GM12878 (cell line): ENCODE results near the gene ZNF628. TPM values are rescaled to one million over a fixed set of nuclear protein-coding genes. Genes with fewer than 3 reads are reported as not detected.
A peak's percentile ranks its signal among the peaks of the same experiment; 100 is the strongest.

ENCODE experiments used
- ATF7 ChIP-seq: fragments of 450-650 bp; IDR thresholded peaks from 2 replicates; pipeline ENCODE4 v1.6.1; 2016; ENCODE audit warnings: low read depth, mild to moderate bottlenecking
- BHLHE40 ChIP-seq, 2 experiments: fragments of 450-650 bp in 1 of 2; IDR thresholded peaks; 2 replicates each; pipeline ENCODE4 v1.6.1; 2011 to 2017; ENCODE audit warnings: low read depth in 2 of 2, borderline replicate concordance in 1 of 2, improper control_type of control experiment in 1 of 2, low read length in 1 of 2, mild to moderate bottlenecking in 1 of 2
- BMI1 ChIP-seq: fragments of 450-650 bp; IDR thresholded peaks from 2 replicates; pipeline ENCODE4 v1.6.1; 2016; ENCODE audit warnings: mild to moderate bottlenecking, moderate library complexity, borderline replicate concordance
- CBFB ChIP-seq: IDR thresholded peaks from 2 replicates; pipeline ENCODE4 v1.6.1; 2016; ENCODE audit warnings: antibody characterized with exemption, low read depth
- CBX5 ChIP-seq: sonication (generic); IDR thresholded peaks from 2 replicates; pipeline ENCODE4 v1.6.1; 2016; ENCODE audit warnings: low read depth, moderate library complexity, mild to moderate bottlenecking, inconsistent platforms
- E2F4 ChIP-seq: IDR thresholded peaks from 2 replicates; pipeline ENCODE4 v1.6.1; 2012; ENCODE audit warnings: low read depth, low read length, improper control_type of control experiment
- EED ChIP-seq: sonication (generic); IDR thresholded peaks from 2 replicates; pipeline ENCODE4 v1.6.1; 2016; ENCODE audit warnings: antibody characterized with exemption, low read depth
- IKZF2 ChIP-seq, 2 experiments: fragments of 450-650 bp; IDR thresholded peaks; 2 replicates each; pipeline ENCODE4 v1.6.1; 2017; ENCODE audit warnings: mild to moderate bottlenecking in 2 of 2, moderate library complexity in 2 of 2
- LARP7 ChIP-seq: fragments of 450-650 bp; IDR thresholded peaks from 2 replicates; pipeline ENCODE4 v1.6.1; 2017; ENCODE audit warnings: mild to moderate bottlenecking
- MAX ChIP-seq: IDR thresholded peaks from 2 replicates; pipeline ENCODE4 v1.6.1; 2012; ENCODE audit warnings: low read depth, low read length, improper control_type of control experiment
- MLLT1 ChIP-seq: fragments of 450-650 bp; IDR thresholded peaks from 2 replicates; pipeline ENCODE4 v1.6.1; 2016; ENCODE audit warnings: mild to moderate bottlenecking
- NFYA ChIP-seq: IDR thresholded peaks from 2 replicates; pipeline ENCODE4 v1.6.1; 2011; ENCODE audit warnings: low read depth, mild to moderate bottlenecking, low read length, improper control_type of control experiment, borderline replicate concordance
- NKRF ChIP-seq: fragments of 450-650 bp; conservative IDR thresholded peaks from 2 replicates; pipeline ENCODE4 v1.6.1; 2017; ENCODE audit warnings: mild to moderate bottlenecking, moderate library complexity
- NRF1 ChIP-seq: conservative IDR thresholded peaks from 2 replicates; pipeline ENCODE4 v1.6.1; 2011; ENCODE audit warnings: mild to moderate bottlenecking, low read depth, low read length, improper control_type of control experiment
- PML ChIP-seq: IDR thresholded peaks from 2 replicates; pipeline ENCODE4 v1.6.1; 2012; ENCODE audit warnings: low read length, inconsistent platforms
- POLR2AphosphoS5 ChIP-seq: IDR thresholded peaks from 2 replicates; pipeline ENCODE4 v1.6.1; 2011; ENCODE audit warnings: mild to moderate bottlenecking, low read length, inconsistent platforms
- RAD21 ChIP-seq: IDR thresholded peaks from 2 replicates; pipeline ENCODE4 v1.6.1; 2011; ENCODE audit warnings: mild to moderate bottlenecking, low read depth, low read length, moderate library complexity; ENCODE audit not compliant: insufficient read depth
- RB1 ChIP-seq: fragments of 450-650 bp; formaldehyde crosslinking; IDR thresholded peaks from 2 replicates; pipeline ENCODE4 v1.6.1; 2017; ENCODE audit warnings: mild to moderate bottlenecking, borderline replicate concordance
- RUNX3 ChIP-seq: IDR thresholded peaks from 2 replicates; pipeline ENCODE4 v1.6.1; 2012; ENCODE audit warnings: low read length, inconsistent platforms
- SIN3A ChIP-seq: IDR thresholded peaks from 2 replicates; pipeline ENCODE4 v1.6.1; 2012; ENCODE audit warnings: low read depth, low read length, improper control_type of control experiment
- SIX5 ChIP-seq: IDR thresholded peaks from 2 replicates; pipeline ENCODE4 v1.6.1; 2011; ENCODE audit warnings: mild to moderate bottlenecking, low read depth, low read length, moderate library complexity; ENCODE audit not compliant: severe bottlenecking
- SMAD5 ChIP-seq: IDR thresholded peaks from 2 replicates; pipeline ENCODE4 v1.6.1; 2016; ENCODE audit warnings: antibody characterized with exemption, low read depth
- SRF ChIP-seq, 2 experiments: IDR thresholded peaks; 2 replicates each; pipeline ENCODE4 v1.6.1; 2011; ENCODE audit warnings: low read depth in 2 of 2, low read length in 2 of 2, mild to moderate bottlenecking in 1 of 2, moderate library complexity in 1 of 2
- SUZ12 ChIP-seq: fragments of 200-600 bp; sonication (generic); IDR thresholded peaks from one replicate; pipeline ENCODE4 v1.6.1; 2018; ENCODE audit warnings: antibody characterized with exemption, mild to moderate bottlenecking; ENCODE audit not compliant: unreplicated experiment
- USF1 ChIP-seq: IDR thresholded peaks from 2 replicates; pipeline ENCODE4 v1.6.1; 2011; ENCODE audit warnings: borderline replicate concordance, low read depth, mild to moderate bottlenecking, moderate library complexity, mixed read lengths, low read length; ENCODE audit not compliant: insufficient read depth; ENCODE audit errors: extremely low read length
- ZNF384 ChIP-seq: IDR thresholded peaks from 2 replicates; pipeline ENCODE4 v1.6.1; 2012; ENCODE audit warnings: low read depth, mild to moderate bottlenecking, low read length, improper control_type of control experiment, borderline replicate concordance
- polyA plus RNA-seq, 11 experiments: library from polyadenylated mRNA; depleted of rRNA in 4 of 11; unstranded in 6 of 11; stranded (reverse) in 5 of 11; fragments of >200 nt; fragmentation: Nextera tagmentation in 4 of 11; fragmentation: Illumina TruSeq in 1 of 11; extraction: Ambion mirVana in 4 of 11; extraction: Trizol in 1 of 11; gene quantifications; 1 replicate in 1 of 11; 2 replicates in 10 of 11; pipeline versions ENCODE4 v1.2.1 to v1.2.3, GENCODE V29; 2011 to 2016; ENCODE audit warnings: inconsistent platforms in 2 of 11, missing spikeins in 2 of 11, low read depth in 1 of 11
- total RNA-seq, 4 experiments: library from RNA; depleted of rRNA in 3 of 4; stranded (reverse); fragments of >200 nt in 3 of 4; fragmentation: Illumina TruSeq in 1 of 4; extraction: Trizol in 1 of 4; gene quantifications; 2 replicates each; pipeline versions ENCODE4 v1.2.1 to v1.2.3, GENCODE V29; 2013 to 2021

Gene ZNF628
- total and polyA plus RNA-seq, 10 of the 15 experiments (the other 5 are each of a cell fraction or from before 2014, with no cell fraction given): 0.04 to 11.3 (median 1.6) TPM; not detected in 1

- TF ChIP-seq NKRF (no peak), MAX (peak; percentile 53; the same call in 1 of the 2 replicates), E2F4 (0 out of 2 replicates have a peak, but pooled peaks have one; percentile 39), IKZF2 (IDR thresholded peaks at IDR 0.05) (peak; percentile 23 to 31; a peak in 2 of 4 replicates), NFYA (no peak), CBFB (no peak), RAD21 (peak; percentile 90), USF1 (peak; percentile 75), BMI1 (no peak), ATF7 (peak; percentile 78), CBX5 (no peak), SIX5 (no peak), SIN3A (no peak), ZNF384 (peak; percentile 86), SUZ12 (no peak), BHLHE40 (IDR thresholded peaks at IDR 0.05; ENCODE audit: borderline replicate concordance in 1 of 2, low read depth in 2 of 2, low read length in 1 of 2) (peak; percentile 90 to 98), POLR2AphosphoS5 (no peak), EED (peak; percentile 48), RUNX3 (no peak), PML (no peak), MLLT1 (peak; percentile 94), LARP7 (peak; percentile 50; the same call in 1 of the 2 replicates), RB1 (peak; percentile 100), NRF1 (peak; percentile 77), SRF (IDR thresholded peaks at IDR 0.05; ENCODE audit: low read depth in 2 of 2, low read length in 2 of 2) (no peak), SMAD5 (no peak)
Observed at GRCh38 chr19:55503502-55504251, 27.3 kb downstream of the ZNF628 start (continued).
